Caco-2 (cell line): ENCODE results near the gene MCRS1. TPM values are rescaled to one million over a fixed set of nuclear protein-coding genes. Genes with fewer than 3 reads are reported as not detected.

Source experiments
- BruUV-seq: library from RNA; stranded (reverse); fragments of 400-500 nt; replicated peaks from 2 replicates; lab custom pipeline; 2021; lab: Mats Ljungman, UMichigan
- CTCF ChIA-PET: fragments of 300-600 bp; sonication (Branson Sonifier 250); formaldehyde crosslinking; loops from one replicate; lab custom pipeline; 2022; ENCODE audit warnings: antibody characterized with exemption; lab: Charles Lee
- POLR2A ChIA-PET: fragments of 300-600 bp; sonication (Branson Sonifier 250); formaldehyde crosslinking; loops from one replicate; lab custom pipeline; 2022; ENCODE audit warnings: antibody characterized with exemption; lab: Charles Lee
- DNase-seq, 2 experiments: peaks; one replicate each; pipeline versions ENCODE4 v3.0.0 to v3.0.0-alpha.2; 2020 to 2022
- H3K27me3 ChIP-seq: replicated peaks from 2 replicates; pipeline ENCODE4 v1.6.0; 2011; ENCODE audit warnings: low read length; ENCODE audit not compliant: control insufficient read depth, insufficient read depth
- H3K36me3 ChIP-seq: 2 replicates; pipeline ENCODE4 v1.5.1; 2011; ENCODE audit warnings: low read length; ENCODE audit not compliant: control insufficient read depth, insufficient read depth
- H3K4me1 ChIP-seq: fragments of 250-450 bp; sonication (Bioruptor Pico); 2 replicates; pipeline ENCODE4 v1.5.1; 2020; ENCODE audit warnings: mild to moderate bottlenecking
- H3K4me3 ChIP-seq: 2 replicates; pipeline ENCODE4 v1.5.1; 2011; ENCODE audit warnings: low read depth, mild to moderate bottlenecking, control low read depth, low read length
- H3K9me3 ChIP-seq: fragments of 250-450 bp; sonication (Bioruptor Pico); 2 replicates; pipeline ENCODE4 v1.5.1; 2020; ENCODE audit warnings: mild to moderate bottlenecking, moderate library complexity
- H3K27ac Mint-ChIP-seq: one replicate; pipeline ENCODE4 v1.8.0; 2022; ENCODE audit warnings: mixed read lengths; ENCODE audit not compliant: unreplicated experiment
- H3K27me3 Mint-ChIP-seq: one replicate; pipeline ENCODE4 v1.8.0; 2022; ENCODE audit warnings: mixed read lengths; ENCODE audit not compliant: insufficient read depth, unreplicated experiment
- H3K36me3 Mint-ChIP-seq: one replicate; pipeline ENCODE4 v1.8.0; 2022; ENCODE audit warnings: mild to moderate bottlenecking, mixed read lengths; ENCODE audit not compliant: insufficient read depth, unreplicated experiment
- H3K4me1 Mint-ChIP-seq: one replicate; pipeline ENCODE4 v1.8.0; 2022; ENCODE audit warnings: low read depth, mixed read lengths; ENCODE audit not compliant: unreplicated experiment
- H3K4me3 Mint-ChIP-seq: one replicate; pipeline ENCODE4 v1.8.0; 2022; ENCODE audit warnings: mild to moderate bottlenecking, moderate library complexity, mixed read lengths; ENCODE audit not compliant: unreplicated experiment
- H3K9me3 Mint-ChIP-seq: one replicate; pipeline ENCODE4 v1.8.0; 2022; ENCODE audit warnings: mixed read lengths; ENCODE audit not compliant: unreplicated experiment
- CTCF ChIP-seq, 2 experiments: fragments of 200-600 bp in 1 of 2; IDR thresholded peaks; 1 replicate in 1 of 2; 2 replicates in 1 of 2; pipeline versions ENCODE4 v1.5.1 to v1.8.0; 2011 to 2022; ENCODE audit warnings: antibody characterized with exemption in 1 of 2, control low read depth in 1 of 2, inconsistent platforms in 1 of 2, low read depth in 1 of 2, low read length in 1 of 2, mild to moderate bottlenecking in 1 of 2, moderate library complexity in 1 of 2; ENCODE audit not compliant: insufficient read depth in 1 of 2, severe bottlenecking in 1 of 2, unreplicated experiment in 1 of 2
- intact Hi-C: fragments of 100-400 bp; cut with micrococcal nuclease; formaldehyde crosslinking; loops from one replicate; pipeline ENCODE4 v1.10.0; 2022; ENCODE audit not compliant: unreplicated experiment
- total RNA-seq: library from RNA; stranded (reverse); gene quantifications from 2 replicates; pipeline ENCODE4 v1.2.3, GENCODE V29; 2022

The MCRS1 gene
- total RNA-seq, 1 experiment from 2014 or later: 122 TPM

GRCh38 chr12:49588721-49589516 lies 21.0 kb upstream of the MCRS1 start:
- peaks cover 12% of the 10 kb centered on the region for H3K9me3 Mint-ChIP-seq
- H3K27me3 Mint-ChIP-seq: no peaks in the 10 kb centered on the region
- no peak for TF ChIP-seq CTCF (IDR thresholded peaks at IDR 0.05; ENCODE audit: insufficient read depth in 1 of 2, low read depth in 1 of 2, low read length in 1 of 2, severe bottlenecking in 1 of 2, unreplicated experiment in 1 of 2)
- Histone ChIP-seq H3K36me3 (peaks cover under 1% of the 10 kb centered on the region; the same call in 1 of the 2 replicates), H3K9me3 (no peaks in the 10 kb centered on the region), H3K27me3 (no peaks in the 10 kb centered on the region), H3K4me3 (no peak overlapping the region), H3K4me1 (no peaks in the 10 kb centered on the region)
- no peaks in the 10 kb centered on the region for H3K4me1 Mint-ChIP-seq
- no TSS peak for BruUV-seq
- H3K4me3 Mint-ChIP-seq: no peak overlapping the region
- no peak overlapping the region for H3K27ac Mint-ChIP-seq
- POLR2A ChIA-PET: no interaction called here
- intact Hi-C loops: no loop called here
- CTCF ChIA-PET: interaction anchor here (0.5 to 1.1 kb wide), 2 partner anchors 16 to 230 kb away, joined by 3 read pairs; partner anchors contain the start of gene FAM186B
- H3K36me3 Mint-ChIP-seq: peaks cover 11% of the 10 kb centered on the region
- no peak for DNase-seq

DNA sequence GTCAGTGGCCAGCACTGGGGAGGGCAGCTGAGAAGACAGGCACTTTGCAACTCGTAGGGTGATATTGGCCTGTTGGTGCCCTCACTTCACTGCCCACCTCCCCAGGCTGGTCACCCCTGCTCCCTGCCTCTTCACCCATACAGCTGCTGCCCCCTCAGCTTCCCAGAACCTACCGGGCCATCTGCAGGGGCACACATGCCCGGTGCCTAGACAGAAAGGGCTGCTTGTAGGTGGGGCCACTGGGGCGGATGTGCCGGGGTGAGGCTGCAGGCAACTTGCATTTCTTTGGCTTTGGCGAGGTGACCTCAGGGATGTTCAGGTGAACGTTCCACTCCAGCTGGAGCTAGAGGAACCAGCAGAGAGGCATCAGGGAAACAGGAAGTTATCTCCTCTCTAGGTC lies 20.3 kb upstream of the MCRS1 start:
- ChIA-PET POLR2A (no interaction called here), CTCF (no interaction called here)

More for the DNA sequence above, 20.3 kb upstream of the MCRS1 start:
- Histone ChIP-seq H3K9me3 (no peaks in the 10 kb centered on the region), H3K4me1 (peaks cover 3% of the 10 kb centered on the region; the same call in 1 of the 2 replicates), H3K4me3 (no peak overlapping the region), H3K36me3 (peaks cover 4% of the 10 kb centered on the region; the same call in 1 of the 2 replicates), H3K27me3 (no peaks in the 10 kb centered on the region)
- H3K36me3 Mint-ChIP-seq: peaks cover 11% of the 10 kb centered on the region
- TF ChIP-seq CTCF (IDR thresholded peaks at IDR 0.05; ENCODE audit: insufficient read depth in 1 of 2, low read depth in 1 of 2, low read length in 1 of 2, severe bottlenecking in 1 of 2, unreplicated experiment in 1 of 2): no peak
- H3K27ac Mint-ChIP-seq: no peak overlapping the region
- DNase-seq: no peak
- no peaks in the 10 kb centered on the region for H3K4me1 Mint-ChIP-seq
- H3K4me3 Mint-ChIP-seq: no peak overlapping the region
- H3K9me3 Mint-ChIP-seq: peaks cover 11% of the 10 kb centered on the region
- H3K27me3 Mint-ChIP-seq: no peaks in the 10 kb centered on the region
- intact Hi-C loops: no loop called here
- no TSS peak for BruUV-seq
